Parathyroid adenoma (tissue), 2 donors: ENCODE results near the gene METTL18.

Experiments used
- H2AFZ ChIP-seq: fragments of 300-600 bp; sonication (generic); one replicate; pipeline ENCODE4 v1.7.0; 2017; ENCODE audit warnings: antibody characterized with exemption, mild to moderate bottlenecking
- H3K27ac ChIP-seq: fragments of 300-600 bp; sonication (generic); one replicate; pipeline ENCODE4 v1.7.0; 2017
- H3K27me3 ChIP-seq: fragments of 300-600 bp; sonication (generic); one replicate; pipeline ENCODE4 v1.7.0; 2017; ENCODE audit warnings: low read length; ENCODE audit not compliant: control insufficient read depth, insufficient read depth
- H3K36me3 ChIP-seq: fragments of 300-600 bp; sonication (generic); one replicate; pipeline ENCODE4 v1.7.0; 2017; ENCODE audit warnings: low read length; ENCODE audit not compliant: control insufficient read depth, insufficient read depth
- H3K4me1 ChIP-seq: fragments of 300-600 bp; sonication (generic); one replicate; pipeline ENCODE4 v1.7.0; 2017; ENCODE audit warnings: control low read depth
- H3K4me2 ChIP-seq: fragments of 300-600 bp; sonication (generic); one replicate; pipeline ENCODE4 v1.7.0; 2017; ENCODE audit warnings: low read length
- H3K4me3 ChIP-seq: fragments of 300-600 bp; sonication (generic); one replicate; pipeline ENCODE4 v1.7.0; 2017; ENCODE audit warnings: low read depth, low read length
- H3K79me2 ChIP-seq: fragments of 300-600 bp; sonication (generic); one replicate; pipeline ENCODE4 v1.7.0; 2017; ENCODE audit warnings: control low read depth
- H3K9ac ChIP-seq: fragments of 300-600 bp; sonication (generic); one replicate; pipeline ENCODE4 v1.7.0; 2017; ENCODE audit warnings: mild to moderate bottlenecking
- H3K9me3 ChIP-seq: fragments of 300-600 bp; sonication (generic); one replicate; pipeline ENCODE4 v1.7.0; 2017; ENCODE audit warnings: low read length; ENCODE audit not compliant: control insufficient read depth
- CTCF ChIP-seq: fragments of 300-600 bp; sonication (generic); IDR thresholded peaks from one replicate; pipeline ENCODE4 v1.7.0; 2017; ENCODE audit warnings: antibody characterized with exemption, mild to moderate bottlenecking
- donor health status: primary hyperparathyroidism.

The METTL18 gene

GRCh38 chr1:169793730-169794129 lies 977 bp downstream of the METTL18 start:
- TF ChIP-seq CTCF, result no peak
- H3K9ac ChIP-seq, result peak overlapping the region; percentile 50

GRCh38 chr1:169788402-169788801 lies 6.3 kb downstream of the METTL18 start:
- no peak overlapping the region for H3K9ac ChIP-seq
- H3K4me1 ChIP-seq, result peaks cover 13% of the 10 kb centered on the region
- no peaks in the 10 kb centered on the region for H3K36me3 ChIP-seq
- TF ChIP-seq CTCF, result no peak
- no peak overlapping the region for H3K4me3 ChIP-seq
- H3K4me2 ChIP-seq, result no peak overlapping the region
- no peak overlapping the region for H2AFZ ChIP-seq
- no peak overlapping the region for H3K27ac ChIP-seq
- no peaks in the 10 kb centered on the region for H3K27me3 ChIP-seq
- H3K79me2 ChIP-seq, result peaks cover 7% of the 10 kb centered on the region
- H3K9me3 ChIP-seq, result no peaks in the 10 kb centered on the region

More at GRCh38 chr1:169793730-169794129, 977 bp downstream of the METTL18 start:
- H3K36me3 ChIP-seq, result no peaks in the 10 kb centered on the region
- no peaks in the 10 kb centered on the region for H3K9me3 ChIP-seq
- no peaks in the 10 kb centered on the region for H3K27me3 ChIP-seq
- peak overlapping the region; percentile 95 for H3K27ac ChIP-seq
- H3K4me1 ChIP-seq, result peaks cover 8% of the 10 kb centered on the region
- H3K4me2 ChIP-seq, result peak overlapping the region; percentile 83
- H3K79me2 ChIP-seq, result peaks cover 7% of the 10 kb centered on the region
- H3K4me3 ChIP-seq, result peak overlapping the region; percentile 95
- peak overlapping the region; percentile 91 for H2AFZ ChIP-seq

DNA sequence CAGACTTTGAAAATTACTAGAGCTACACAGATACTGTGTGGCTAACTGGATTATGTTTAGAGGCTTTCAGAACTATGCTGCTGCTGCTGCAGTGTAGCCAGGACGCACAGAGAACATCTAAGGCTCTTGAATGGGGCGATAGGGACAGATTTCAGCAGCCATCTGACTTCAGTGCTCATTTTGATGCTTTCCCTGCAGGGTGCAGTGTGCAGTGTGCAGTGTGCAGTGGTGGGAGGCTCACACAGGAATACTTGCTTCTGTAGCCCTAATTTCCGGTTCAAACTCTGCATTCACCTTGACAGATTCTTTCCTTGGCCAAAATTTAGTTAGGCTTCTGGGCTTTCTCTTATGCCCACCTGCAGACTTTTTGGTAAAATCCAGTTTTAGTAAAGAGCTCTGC lies 7.7 kb downstream of the METTL18 start:
- no peaks in the 10 kb centered on the region for H3K27me3 ChIP-seq
- H3K4me3 ChIP-seq, result no peak overlapping the region
- H3K9me3 ChIP-seq, result no peaks in the 10 kb centered on the region
- H2AFZ ChIP-seq, result peak overlapping the region; percentile 46
- no peak overlapping the region for H3K9ac ChIP-seq
- peaks cover 7% of the 10 kb centered on the region for H3K79me2 ChIP-seq
- peak overlapping the region; percentile 49 for H3K27ac ChIP-seq
- no peaks in the 10 kb centered on the region for H3K36me3 ChIP-seq
- no peak for TF ChIP-seq CTCF
- H3K4me1 ChIP-seq, result peaks cover 22% of the 10 kb centered on the region
- no peak overlapping the region for H3K4me2 ChIP-seq

GRCh38 chr1:169785267-169785666 lies 9.4 kb downstream of the METTL18 start:
- H3K27ac ChIP-seq, result peak overlapping the region; percentile 49
- no peak overlapping the region for H3K4me2 ChIP-seq
- H2AFZ ChIP-seq, result peak overlapping the region; percentile 28
- no peaks in the 10 kb centered on the region for H3K9me3 ChIP-seq
- H3K9ac ChIP-seq, result no peak overlapping the region
- H3K79me2 ChIP-seq, result peaks cover 4% of the 10 kb centered on the region
- H3K27me3 ChIP-seq, result no peaks in the 10 kb centered on the region
- H3K4me1 ChIP-seq, result peaks cover 33% of the 10 kb centered on the region
- no peaks in the 10 kb centered on the region for H3K36me3 ChIP-seq
- no peak overlapping the region for H3K4me3 ChIP-seq
- TF ChIP-seq CTCF, result no peak

DNA sequence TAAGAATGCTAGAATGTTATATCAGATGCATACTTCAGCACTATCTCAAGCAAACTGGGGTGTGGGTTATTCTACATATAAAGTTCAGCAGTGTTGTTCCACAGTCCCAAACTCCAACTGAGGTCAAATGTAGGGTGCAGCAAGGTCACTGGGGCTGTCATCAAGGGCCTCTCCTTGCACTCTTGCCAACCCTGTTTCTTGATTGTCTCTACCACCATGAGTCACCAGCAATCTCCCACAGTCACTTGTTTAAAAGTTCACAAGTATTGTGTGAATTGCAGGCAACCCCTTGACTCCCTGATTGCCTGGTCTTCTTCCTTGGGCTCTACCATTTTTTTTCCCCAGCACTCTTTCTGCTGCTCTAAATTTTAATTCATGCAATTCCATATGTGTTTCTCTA lies 10.6 kb downstream of the METTL18 start:
- Histone ChIP-seq H2AFZ (peak overlapping the region; percentile 28), H3K4me1 (peaks cover 42% of the 10 kb centered on the region), H3K9ac (no peak overlapping the region), H3K4me3 (no peak overlapping the region), H3K27ac (peak overlapping the region; percentile 90), H3K27me3 (no peaks in the 10 kb centered on the region), H3K36me3 (no peaks in the 10 kb centered on the region), H3K79me2 (no peaks in the 10 kb centered on the region), H3K9me3 (no peaks in the 10 kb centered on the region), H3K4me2 (no peak overlapping the region)
- no peak for TF ChIP-seq CTCF
